Activated B cell treated with CpG ODN at 0.5 μM for 24 hours (primary cell): ENCODE results near the gene MARCOL. TPM values are rescaled to one million over a fixed set of nuclear protein-coding genes. Genes with fewer than 3 reads are reported as not detected.

ENCODE experiments used
- ATAC-seq: fragments of 200-7000 bp; cut with Tn5 transposase; one replicate; pipeline ENCODE4 v1.10.0; 2021; ENCODE audit warnings: low read depth, mild to moderate bottlenecking, moderate library complexity
- CTCF ChIA-PET: fragments of 350-600 bp; sonication (Branson Sonifier 250); formaldehyde crosslinking; loops from one replicate; lab custom pipeline; 2021; ENCODE audit warnings: antibody characterized with exemption; lab: Charles Lee
- POLR2A ChIA-PET: fragments of 350-600 bp; sonication (Branson Sonifier 250); formaldehyde crosslinking; loops from one replicate; lab custom pipeline; 2021; ENCODE audit warnings: antibody characterized with exemption; lab: Charles Lee
- DNase-seq: peaks from one replicate; pipeline ENCODE4 v3.0.0; 2022
- H3K27ac Mint-ChIP-seq: one replicate; pipeline ENCODE4 v1.8.0; 2020; ENCODE audit warnings: mixed read lengths
- H3K27me3 Mint-ChIP-seq: one replicate; pipeline ENCODE4 v1.8.0; 2021; ENCODE audit warnings: mixed read lengths
- H3K36me3 Mint-ChIP-seq: one replicate; pipeline ENCODE4 v1.8.0; 2021; ENCODE audit warnings: low read depth, mixed read lengths
- H3K4me1 Mint-ChIP-seq: one replicate; pipeline ENCODE4 v1.8.0; 2021; ENCODE audit warnings: mixed read lengths
- H3K4me3 Mint-ChIP-seq: one replicate; pipeline ENCODE4 v1.8.0; 2020; ENCODE audit warnings: mild to moderate bottlenecking, mixed read lengths
- H3K9me3 Mint-ChIP-seq: one replicate; pipeline ENCODE4 v1.8.0; 2020; ENCODE audit warnings: mixed read lengths
- intact Hi-C: fragments of 100-400 bp; cut with micrococcal nuclease; formaldehyde crosslinking; loops from one replicate; pipeline ENCODE4 v1.15.1; 2024
- total RNA-seq: library from RNA; stranded (reverse); gene quantifications from 2 replicates; pipeline ENCODE4 v1.2.3, GENCODE V29; 2022
- TF ChIP-seq, protein P1 (sequence below): fragments of 200-600 bp; IDR thresholded peaks from one replicate; pipeline ENCODE4 v1.8.0; 2022; ENCODE audit warnings: antibody characterized with exemption, mild to moderate bottlenecking

The MARCOL gene, protein sequence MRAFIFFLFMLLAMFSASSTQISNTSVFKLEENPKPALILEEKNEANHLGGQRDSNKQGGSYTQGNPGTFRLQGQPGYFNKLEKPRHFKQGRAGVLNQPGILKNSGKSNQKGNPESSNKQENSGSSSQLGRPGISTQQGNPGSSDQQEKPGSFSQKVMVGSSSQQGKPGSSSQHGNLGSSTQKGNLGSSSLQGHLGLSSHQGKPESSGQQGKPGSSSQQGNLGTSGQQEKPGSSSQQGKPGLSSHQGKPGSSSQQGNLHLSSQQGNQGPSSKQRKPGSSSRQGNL
- not detected in 2 replicates for total RNA-seq

DNA sequence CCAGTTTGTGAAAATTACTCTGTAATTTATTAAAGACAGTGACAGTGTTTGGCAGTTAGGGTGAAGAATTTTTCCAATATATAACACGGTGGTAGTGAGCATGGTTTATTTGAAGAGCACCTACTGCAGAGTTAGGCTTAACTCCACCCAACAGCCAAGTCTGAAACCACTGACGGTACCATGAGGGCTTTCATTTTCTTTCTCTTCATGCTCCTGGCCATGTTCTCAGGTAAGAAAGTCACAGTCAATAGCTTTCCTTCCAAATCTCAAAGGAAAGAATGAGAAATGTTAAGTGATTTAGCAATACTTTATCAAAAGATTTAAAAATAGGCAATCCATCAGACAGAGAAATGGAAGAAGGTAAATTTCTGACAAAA lies at the start of gene MARCOL:
TSS of gene MARCOL (plus strand) at position 108 of the 377 bp plus-strand sequence. CDS start at position 181, 73 bp downstream.
- ATAC-seq, result no peak
- H3K9me3 Mint-ChIP-seq, result no peaks in the 10 kb centered on the region
- TF ChIP-seq, protein P1, sequence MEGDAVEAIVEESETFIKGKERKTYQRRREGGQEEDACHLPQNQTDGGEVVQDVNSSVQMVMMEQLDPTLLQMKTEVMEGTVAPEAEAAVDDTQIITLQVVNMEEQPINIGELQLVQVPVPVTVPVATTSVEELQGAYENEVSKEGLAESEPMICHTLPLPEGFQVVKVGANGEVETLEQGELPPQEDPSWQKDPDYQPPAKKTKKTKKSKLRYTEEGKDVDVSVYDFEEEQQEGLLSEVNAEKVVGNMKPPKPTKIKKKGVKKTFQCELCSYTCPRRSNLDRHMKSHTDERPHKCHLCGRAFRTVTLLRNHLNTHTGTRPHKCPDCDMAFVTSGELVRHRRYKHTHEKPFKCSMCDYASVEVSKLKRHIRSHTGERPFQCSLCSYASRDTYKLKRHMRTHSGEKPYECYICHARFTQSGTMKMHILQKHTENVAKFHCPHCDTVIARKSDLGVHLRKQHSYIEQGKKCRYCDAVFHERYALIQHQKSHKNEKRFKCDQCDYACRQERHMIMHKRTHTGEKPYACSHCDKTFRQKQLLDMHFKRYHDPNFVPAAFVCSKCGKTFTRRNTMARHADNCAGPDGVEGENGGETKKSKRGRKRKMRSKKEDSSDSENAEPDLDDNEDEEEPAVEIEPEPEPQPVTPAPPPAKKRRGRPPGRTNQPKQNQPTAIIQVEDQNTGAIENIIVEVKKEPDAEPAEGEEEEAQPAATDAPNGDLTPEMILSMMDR, result no peak

DNA sequence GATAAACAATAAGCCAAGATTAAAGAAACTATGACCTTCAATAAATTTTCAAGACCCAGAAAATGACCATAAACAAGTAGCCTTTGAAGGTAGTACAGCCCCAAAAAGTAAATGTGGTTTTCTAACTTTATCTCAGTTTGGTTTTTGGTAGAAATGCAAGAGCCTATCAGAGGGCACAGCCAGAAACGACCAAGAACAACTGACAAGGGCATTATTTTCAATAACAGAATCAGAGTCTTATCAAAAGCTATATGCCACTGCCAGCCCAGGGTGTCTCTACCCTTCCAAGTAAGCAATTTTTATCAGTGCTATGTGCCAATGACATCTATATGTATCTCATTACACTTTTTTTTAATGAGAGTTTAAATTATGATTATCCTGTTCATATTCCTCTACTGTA lies 47.3 kb upstream of the MARCOL start:
- H3K27ac Mint-ChIP-seq, result no peak overlapping the region
- intact Hi-C loops, result no loop called here
- ATAC-seq, result no peak
- POLR2A ChIA-PET, result no interaction called here
- H3K27me3 Mint-ChIP-seq, result peaks cover 6% of the 10 kb centered on the region
- H3K9me3 Mint-ChIP-seq, result no peaks in the 10 kb centered on the region
- no peaks in the 10 kb centered on the region for H3K36me3 Mint-ChIP-seq
- no peaks in the 10 kb centered on the region for H3K4me1 Mint-ChIP-seq
- no peak for DNase-seq
- TF ChIP-seq, protein P1, result no peak
- no peak overlapping the region for H3K4me3 Mint-ChIP-seq
- CTCF ChIA-PET, result no interaction called here

More for the DNA sequence above, at the start of gene MARCOL:
- DNase-seq, result no peak
- no peaks in the 10 kb centered on the region for H3K36me3 Mint-ChIP-seq
- no peak within 1 kb of the TSS for H3K27ac Mint-ChIP-seq
- no peaks in the 10 kb centered on the region for H3K27me3 Mint-ChIP-seq
- H3K4me3 Mint-ChIP-seq, result no peak within 1 kb of the TSS
- no peaks in the 10 kb centered on the region for H3K4me1 Mint-ChIP-seq
- ChIA-PET POLR2A (no interaction called here), CTCF (no interaction called here)
- intact Hi-C loops, result no loop called here

DNA sequence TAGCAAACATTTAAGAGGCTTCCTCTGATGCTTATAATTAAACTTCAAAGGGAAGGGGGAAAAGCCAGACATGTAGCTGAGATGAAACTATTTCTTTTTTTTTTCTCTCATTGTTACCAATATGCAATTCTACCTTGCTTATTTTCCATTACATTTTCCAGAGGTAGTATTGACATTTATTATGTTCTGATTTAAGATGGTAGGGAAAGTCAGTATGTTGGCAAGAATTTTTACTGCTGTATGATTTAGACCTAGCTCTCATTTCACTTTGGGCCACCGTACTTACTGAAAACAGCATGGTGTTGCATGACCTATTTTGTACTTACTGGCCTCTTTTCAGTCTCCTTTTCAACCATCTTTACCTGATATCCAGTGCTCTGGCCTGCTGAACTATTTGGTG lies 45.1 kb upstream of the MARCOL start:
- CTCF ChIA-PET, result no interaction called here

DNA sequence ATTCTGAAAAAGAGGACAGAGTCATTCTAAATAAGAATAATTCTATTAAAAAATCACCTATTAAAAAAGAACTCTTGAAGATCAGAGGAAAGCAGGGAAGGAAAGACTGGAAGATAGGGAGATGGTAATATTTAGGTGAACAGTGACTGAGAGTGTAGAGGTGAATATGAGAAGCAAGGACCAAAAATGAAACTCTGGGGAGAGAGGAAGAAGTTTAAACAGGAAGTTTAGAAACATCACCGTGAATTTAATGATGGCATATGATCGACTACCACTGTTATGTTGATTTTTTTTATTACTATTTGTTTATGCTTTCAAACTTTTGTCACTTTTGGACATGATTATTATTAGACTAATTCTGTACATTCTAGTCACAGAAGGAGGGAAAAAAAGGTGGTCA lies 37.2 kb upstream of the MARCOL start:
- Mint-ChIP-seq H3K9me3 (no peaks in the 10 kb centered on the region), H3K4me3 (no peak overlapping the region), H3K27ac (no peak overlapping the region), H3K27me3 (no peaks in the 10 kb centered on the region), H3K36me3 (no peaks in the 10 kb centered on the region), H3K4me1 (peaks cover 2% of the 10 kb centered on the region)
- ChIA-PET POLR2A (no interaction called here), CTCF (no interaction called here)
- ATAC-seq (no peak), DNase-seq (no peak)
- TF ChIP-seq, protein P1, result no peak
- intact Hi-C loops, result no loop called here

More for the DNA sequence above, 45.1 kb upstream of the MARCOL start:
- POLR2A ChIA-PET, result no interaction called here
- Mint-ChIP-seq H3K4me3 (no peak overlapping the region), H3K4me1 (no peaks in the 10 kb centered on the region), H3K9me3 (no peaks in the 10 kb centered on the region), H3K27me3 (peaks cover 3% of the 10 kb centered on the region), H3K36me3 (no peaks in the 10 kb centered on the region), H3K27ac (no peak overlapping the region)
- ATAC-seq, result no peak
- DNase-seq, result no peak
- TF ChIP-seq, protein P1, result no peak
- intact Hi-C loops, result no loop called here

DNA sequence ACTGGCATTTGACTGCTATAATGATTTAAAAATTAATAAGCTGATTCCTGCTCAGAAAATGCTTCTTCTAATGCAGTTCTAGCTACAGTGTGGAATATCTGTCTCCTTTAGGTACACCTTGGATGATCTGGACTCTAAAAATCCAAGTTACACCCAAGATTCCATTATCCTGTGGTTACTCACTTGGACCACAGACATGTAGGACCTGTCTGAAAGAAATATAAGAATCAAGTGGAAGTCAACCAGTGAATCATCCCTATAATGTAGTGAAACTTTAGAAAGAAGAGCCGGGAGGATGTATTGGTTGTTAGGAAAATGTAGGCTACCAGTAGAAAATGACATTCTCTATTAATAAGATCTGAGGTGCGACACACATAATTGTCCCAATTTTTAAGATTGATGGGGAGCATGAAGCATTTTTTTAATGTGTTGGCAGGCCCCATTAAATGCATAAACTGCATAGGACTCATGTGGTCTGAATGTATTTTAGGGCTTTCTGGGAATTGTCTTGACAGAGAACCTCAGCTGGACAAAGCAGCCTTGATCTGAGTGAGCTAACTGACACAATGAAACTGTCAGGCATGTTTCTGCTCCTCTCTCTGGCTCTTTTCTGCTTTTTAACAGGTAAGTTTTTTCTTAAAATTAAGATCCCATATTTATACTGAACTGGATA lies 35.7 kb upstream of the MARCOL start, which contains the start of gene SPINK6:
TSS of gene SPINK6 (plus strand) at position 512 of the 673 bp plus-strand sequence. CDS start at position 567, 55 bp downstream.
- Mint-ChIP-seq H3K27ac (no peak within 1 kb of the TSS), H3K36me3 (no peaks in the 10 kb centered on the region), H3K4me3 (no peak within 1 kb of the TSS), H3K4me1 (peaks cover 2% of the 10 kb centered on the region), H3K9me3 (no peaks in the 10 kb centered on the region), H3K27me3 (no peaks in the 10 kb centered on the region)
- DNase-seq (no peak), ATAC-seq (no peak)
- intact Hi-C loops, result no loop called here
- CTCF ChIA-PET, result no interaction called here
- TF ChIP-seq, protein P1, result no peak
- POLR2A ChIA-PET, result no interaction called here
